ENCODE measurements around the gene BNC2.

Gene BNC2

GRCh38 chr9:16755467-16756160 is 114.9 kb downstream of the BNC2 start:
- no peak for DNase-seq (ENCODE audit: low spot score)

- no peak for DNase-seq (ENCODE audit: low spot score)
Observed at GRCh38 chr9:16754662-16755061, 115.8 kb downstream of the BNC2 start.

DNA sequence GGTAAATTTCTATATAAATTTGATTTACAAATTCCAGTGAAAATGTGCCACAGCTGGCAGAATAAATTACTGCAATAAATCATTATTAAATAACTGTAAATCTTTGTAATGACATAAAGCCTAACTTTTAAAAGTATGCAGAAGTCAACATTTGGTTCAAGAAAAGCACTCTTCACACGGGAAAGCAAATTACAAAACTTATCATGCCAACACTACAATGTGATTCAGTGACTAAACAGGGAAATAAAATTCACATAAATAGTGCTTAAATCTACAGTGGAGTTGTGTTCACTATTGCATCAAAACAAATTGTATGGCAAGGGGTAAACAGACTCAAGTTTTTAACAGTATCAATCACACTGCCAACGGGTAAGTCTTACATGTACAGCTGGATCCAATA is 117.2 kb downstream of the BNC2 start:
- DNase-seq (ENCODE audit: low spot score) = no peak

GRCh38 chr9:16752601-16753000 is 117.9 kb downstream of the BNC2 start:
- no peak for DNase-seq (ENCODE audit: low spot score)

DNA sequence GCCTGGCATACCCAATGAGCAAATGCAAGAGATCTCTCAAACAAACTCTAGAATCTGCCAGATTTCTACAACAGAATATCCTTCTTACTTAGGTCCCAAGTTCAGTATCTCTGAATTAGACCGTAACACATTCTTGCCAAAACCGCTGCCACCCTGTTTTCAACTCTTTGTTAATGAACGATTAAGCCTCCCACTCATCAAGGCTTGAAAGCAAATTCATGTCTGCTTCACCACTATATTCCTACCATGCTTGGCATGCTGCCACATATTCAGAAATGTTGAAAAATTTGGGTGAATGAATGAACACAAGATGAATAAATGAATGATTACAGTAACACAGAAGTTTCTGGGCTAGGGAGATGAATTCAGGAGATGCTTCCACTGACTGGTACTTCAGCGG is 119.9 kb downstream of the BNC2 start:
- no peak for DNase-seq (ENCODE audit: low spot score)

GRCh38 chr9:16745359-16745758 is 125.1 kb downstream of the BNC2 start:
- DNase-seq (ENCODE audit: low spot score) = no peak

DNA sequence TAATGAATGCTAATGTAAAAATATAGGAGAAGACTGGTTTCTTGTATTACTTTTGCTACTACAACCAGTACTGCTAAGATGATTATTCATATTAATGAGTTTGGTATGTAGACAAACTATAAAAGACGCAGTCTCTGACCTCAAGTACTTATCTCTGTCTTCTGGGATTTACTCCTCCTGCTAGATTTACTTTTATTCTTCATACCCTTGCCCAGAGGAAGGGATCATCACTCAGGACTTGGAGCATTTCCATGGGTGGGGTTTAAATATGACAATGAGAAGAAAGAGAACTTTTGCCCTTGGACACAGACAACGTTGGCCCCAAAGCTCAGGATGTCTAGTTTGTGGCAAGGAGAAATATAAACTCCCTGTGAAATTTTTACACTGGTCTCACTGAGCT is 126.1 kb downstream of the BNC2 start:
- no peak for DNase-seq (ENCODE audit: low spot score)

GRCh38 chr9:16743375-16743774 is 127.1 kb downstream of the BNC2 start:
- no peak for DNase-seq (ENCODE audit: low spot score)

DNA sequence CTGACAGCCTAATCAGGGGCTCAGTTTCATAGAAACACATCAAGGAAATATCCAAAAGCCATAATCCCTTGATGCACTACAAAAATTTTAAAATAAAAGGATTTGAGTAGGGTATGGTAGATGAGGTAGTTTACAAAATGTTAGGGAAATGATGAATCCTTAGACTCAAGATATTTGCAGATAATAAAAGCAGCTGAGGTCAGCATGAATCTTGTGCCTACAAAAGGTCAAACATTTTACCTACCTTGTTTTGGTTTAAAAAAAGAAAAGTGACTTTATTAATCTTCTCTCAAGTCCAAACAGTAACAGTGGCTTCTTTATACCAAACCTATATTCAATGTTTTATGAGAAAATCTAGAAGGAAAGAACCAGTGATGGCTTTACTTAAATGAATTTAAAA is 135.5 kb downstream of the BNC2 start:
- no peak for DNase-seq (ENCODE audit: low spot score)

GRCh38 chr9:16732546-16732945 is 137.9 kb downstream of the BNC2 start:
- no peak for DNase-seq (ENCODE audit: low spot score)

- no peak for DNase-seq (ENCODE audit: low spot score)
Observed at GRCh38 chr9:16730162-16730561, 140.3 kb downstream of the BNC2 start.

DNA sequence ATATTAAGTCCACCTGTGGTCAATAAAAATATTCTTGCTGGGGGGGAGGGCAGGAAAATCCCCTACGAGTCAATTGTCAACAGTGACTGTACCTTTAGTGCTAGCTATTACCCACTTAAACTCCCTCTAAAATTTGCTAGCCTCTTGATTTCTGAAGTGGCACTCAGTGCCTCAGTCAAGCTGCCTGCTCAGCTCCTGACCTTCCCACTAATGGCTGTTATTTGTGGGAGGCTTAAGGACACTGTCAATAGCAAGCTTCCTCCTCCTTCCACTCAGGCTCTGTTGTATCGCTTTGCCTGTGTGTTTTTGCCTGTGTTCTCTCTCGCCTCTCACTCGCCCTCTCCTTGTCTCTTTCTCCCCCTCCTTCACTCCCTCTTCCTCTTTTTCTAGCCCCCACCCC is 140.8 kb downstream of the BNC2 start:
- no peak for DNase-seq (ENCODE audit: low spot score)

- DNase-seq (ENCODE audit: low spot score) = no peak
Observed at GRCh38 chr9:16728137-16728508, 142.3 kb downstream of the BNC2 start.

GRCh38 chr9:16727452-16728136 is 142.9 kb downstream of the BNC2 start:
- no peak for DNase-seq (ENCODE audit: low spot score)

- DNase-seq (ENCODE audit: low spot score) = no peak
Observed at GRCh38 chr9:16726718-16727451, 143.6 kb downstream of the BNC2 start.

- DNase-seq (ENCODE audit: low spot score) = no peak
Observed at GRCh38 chr9:16726029-16726428, 144.4 kb downstream of the BNC2 start.

GRCh38 chr9:16725066-16725465 is 145.4 kb downstream of the BNC2 start:
- DNase-seq (ENCODE audit: low spot score) = no peak

GRCh38 chr9:16721972-16722371 is 148.5 kb downstream of the BNC2 start:
- no peak for DNase-seq (ENCODE audit: low spot score)

DNA sequence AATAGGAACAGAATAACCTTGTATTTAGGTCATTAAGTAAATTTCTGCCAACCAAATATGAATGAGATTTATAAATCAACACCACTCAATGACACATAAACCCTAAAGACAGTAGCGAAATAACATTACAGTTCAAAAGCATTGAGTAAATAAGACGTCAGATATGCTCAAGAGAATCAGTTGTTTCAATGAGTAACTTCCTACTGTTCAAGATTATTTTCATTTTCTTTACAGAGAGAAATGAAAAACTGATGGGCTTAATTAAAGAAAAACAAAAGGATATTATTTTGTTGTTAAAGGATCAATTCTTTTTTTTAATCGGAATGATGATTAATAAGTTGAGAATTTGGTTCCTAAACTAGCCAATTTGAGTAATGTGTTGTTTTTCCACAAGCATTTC is 150.1 kb downstream of the BNC2 start:
- DNase-seq (ENCODE audit: low spot score) = no peak

DNA sequence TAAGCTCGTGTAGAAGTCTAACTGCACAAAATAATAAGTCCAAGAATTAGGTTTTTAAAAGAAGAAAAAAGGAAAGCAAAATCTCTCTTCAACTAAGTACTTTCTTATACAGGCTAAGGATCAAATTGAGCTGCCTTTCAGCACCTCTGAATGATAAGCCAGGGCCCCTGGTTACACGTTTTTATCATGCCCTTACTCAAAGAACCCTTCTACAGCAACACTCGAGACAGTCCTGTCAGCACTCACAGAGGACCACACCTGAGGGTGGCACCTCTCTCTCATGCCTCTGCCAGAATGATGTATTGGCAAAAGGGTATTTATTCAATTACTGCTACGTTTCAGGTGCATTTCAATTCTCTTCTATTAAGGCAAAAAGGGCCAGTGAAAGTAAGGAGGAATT is 150.5 kb downstream of the BNC2 start:
- DNase-seq (ENCODE audit: low spot score) = no peak

- no peak for DNase-seq (ENCODE audit: low spot score)
Observed at GRCh38 chr9:16718952-16719351, 151.5 kb downstream of the BNC2 start.

DNA sequence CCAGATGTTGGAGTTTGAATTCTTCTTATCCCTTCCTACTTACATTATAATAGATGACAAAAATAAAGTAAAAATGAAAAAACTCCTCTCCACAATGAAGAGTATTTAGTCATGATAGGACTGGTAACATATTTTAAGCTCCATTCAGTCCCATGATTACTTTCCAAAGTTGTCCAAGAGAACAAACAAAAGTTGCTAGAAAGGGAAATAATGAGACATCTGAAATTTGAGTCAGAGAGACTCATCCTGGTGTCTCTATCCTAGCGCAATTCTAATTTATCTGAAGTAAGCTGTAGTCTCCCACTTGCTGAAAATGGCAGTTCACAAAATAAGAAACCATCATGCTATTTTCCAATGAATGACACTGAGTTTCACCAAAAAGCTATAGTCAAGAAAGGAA is 152.2 kb downstream of the BNC2 start:
- no peak for DNase-seq (ENCODE audit: low spot score)

DNA sequence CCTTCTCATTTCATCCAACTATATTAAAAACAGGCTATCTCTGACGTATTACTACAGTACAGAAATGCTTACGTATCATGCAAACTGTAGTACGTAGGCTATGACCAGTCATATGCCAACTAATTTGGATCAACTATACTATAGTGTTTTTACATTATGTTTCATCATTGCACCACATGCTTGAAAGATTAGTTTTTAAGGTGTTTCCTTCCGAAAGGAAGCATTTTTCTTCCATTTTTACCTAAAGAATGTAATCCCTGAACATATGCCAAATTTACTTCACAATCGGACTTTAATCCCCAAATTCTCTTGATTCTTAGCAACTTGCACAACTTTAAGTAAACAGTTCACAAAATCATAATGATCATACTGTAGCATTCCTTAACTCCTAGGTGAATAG is 153.9 kb downstream of the BNC2 start:
- no peak for DNase-seq (ENCODE audit: low spot score)

Data from CD4-positive, alpha-beta T cell treated with Interleukin-2 at 100 ng/mL for 4 hours (primary cell).